ENCODE results near the gene KDM4C. TPM values are rescaled to one million over a fixed set of nuclear protein-coding genes. Genes with fewer than 3 reads are reported as not detected.

Gene KDM4C
- polyA plus RNA-seq, 1 donor, result 21.6 TPM

- no peak for DNase-seq
These were observed 385.9 kb downstream of the KDM4C start for GRCh38 chr9:7143645-7144200.

GRCh38 chr9:7144265-7145046 lies 386.7 kb downstream of the KDM4C start:
- DNase-seq, result no peak

GRCh38 chr9:7145361-7146069 lies 387.7 kb downstream of the KDM4C start:
- no peak for DNase-seq

GRCh38 chr9:7146582-7146981 lies 388.8 kb downstream of the KDM4C start:
- DNase-seq, result no peak

GRCh38 chr9:7147121-7148090 lies 389.6 kb downstream of the KDM4C start:
- DNase-seq, result no peak

GRCh38 chr9:7148243-7148765 lies 390.5 kb downstream of the KDM4C start:
- no peak for DNase-seq

- no peak for DNase-seq
These were observed 391.5 kb downstream of the KDM4C start for GRCh38 chr9:7149258-7149657.

GRCh38 chr9:7150153-7150890 lies 392.5 kb downstream of the KDM4C start:
- no peak for DNase-seq

- no peak for DNase-seq
These were observed 395.4 kb downstream of the KDM4C start for GRCh38 chr9:7153134-7153533.

GRCh38 chr9:7153566-7153965 lies 395.8 kb downstream of the KDM4C start:
- no peak for DNase-seq

- DNase-seq, result no peak
These were observed 396.3 kb downstream of the KDM4C start for GRCh38 chr9:7154003-7154619.

- no peak for DNase-seq
These were observed 396.9 kb downstream of the KDM4C start for GRCh38 chr9:7154650-7155049.

GRCh38 chr9:7161469-7161868 lies 403.7 kb downstream of the KDM4C start:
- no peak for DNase-seq

- no peak for DNase-seq
These were observed 406.2 kb downstream of the KDM4C start for GRCh38 chr9:7163932-7164331.

- no peak for DNase-seq
These were observed 406.9 kb downstream of the KDM4C start for GRCh38 chr9:7164440-7165330.

- peak; percentile 37 for DNase-seq
These were observed 407.7 kb downstream of the KDM4C start for GRCh38 chr9:7165331-7165975.

GRCh38 chr9:7166074-7166473 lies 408.3 kb downstream of the KDM4C start:
- no peak for DNase-seq

GRCh38 chr9:7169717-7170389 lies 412.1 kb downstream of the KDM4C start:
- no peak for DNase-seq
